IMR-90 (cell line): Measurements from ENCODE around the gene KRTAP10-10. TPM values are rescaled to one million over a fixed set of nuclear protein-coding genes. Genes with fewer than 3 reads are reported as not detected.

Experiments
- ATAC-seq: fragments of 200-7000 bp; cut with Tn5 transposase; 2 replicates; pipeline ENCODE4 v1.9.1; 2020; ENCODE audit warnings: low read depth, mild to moderate bottlenecking, moderate library complexity
- BruUV-seq: library from RNA; stranded (reverse); fragments of 400-500 nt; replicated peaks from 2 replicates; lab custom pipeline; 2021; lab: Mats Ljungman, UMichigan
- CTCF ChIA-PET: fragments of 300-600 bp; formaldehyde crosslinking; extraction: SDS; loops from one replicate; lab custom pipeline; 2021; ENCODE audit warnings: antibody characterized with exemption; lab: Yijun Ruan, JAX
- POLR2A ChIA-PET: fragments of 300-600 bp; sonication (Branson Sonifier 250); formaldehyde crosslinking; loops from one replicate; lab custom pipeline; 2022; ENCODE audit warnings: antibody characterized with exemption; ENCODE audit not compliant: unreplicated experiment; lab: Charles Lee
- DNase-seq: peaks from one replicate; pipeline ENCODE4 v3.0.0; 2013
- H2AFZ ChIP-seq: replicated peaks from 2 replicates; pipeline ENCODE3; 2013; ENCODE audit warnings: low read length, mild to moderate bottlenecking; ENCODE audit not compliant: poor library complexity
- H2AK5ac ChIP-seq: 2 replicates; pipeline ENCODE4 v1.6.1; 2013; ENCODE audit warnings: low read depth, low read length, inconsistent platforms
- H2AK9ac ChIP-seq: replicated peaks from 2 replicates; pipeline ENCODE3; 2013; ENCODE audit warnings: mild to moderate bottlenecking, low read depth, low read length, moderate library complexity; ENCODE audit not compliant: poor library complexity
- H2BK120ac ChIP-seq: 2 replicates; pipeline ENCODE4 v1.6.1; 2013; ENCODE audit warnings: low read depth, low read length, inconsistent platforms
- H2BK15ac ChIP-seq: 3 replicates; pipeline ENCODE4 v1.6.1; 2013; ENCODE audit warnings: low read depth, low read length, inconsistent platforms
- H2BK20ac ChIP-seq: 2 replicates; pipeline ENCODE4 v1.6.1; 2013; ENCODE audit warnings: low read depth, mild to moderate bottlenecking, inconsistent platforms, low read length, moderate library complexity
- H2BK5ac ChIP-seq: 2 replicates; pipeline ENCODE4 v1.6.1; 2013; ENCODE audit warnings: mild to moderate bottlenecking, low read depth, low read length, inconsistent platforms; ENCODE audit not compliant: poor library complexity, severe bottlenecking
- H3K14ac ChIP-seq: replicated peaks from 2 replicates; pipeline ENCODE4 v1.6.1; 2013; ENCODE audit warnings: low read depth, low read length, inconsistent platforms
- H3K18ac ChIP-seq: 2 replicates; pipeline ENCODE4 v1.6.1; 2013; ENCODE audit warnings: low read depth, low read length, control low read depth
- H3K23ac ChIP-seq: 2 replicates; pipeline ENCODE4 v1.6.1; 2013; ENCODE audit warnings: low read depth, low read length, inconsistent platforms
- H3K27ac ChIP-seq: 2 replicates; pipeline ENCODE4 v1.5.1; 2013; ENCODE audit warnings: mild to moderate bottlenecking, control low read depth, low read length; ENCODE audit not compliant: insufficient read depth
- H3K27me3 ChIP-seq: 2 replicates; pipeline ENCODE4 v1.6.1; 2013; ENCODE audit warnings: low read length; ENCODE audit not compliant: control insufficient read depth, insufficient read depth
- H3K36me3 ChIP-seq: 2 replicates; pipeline ENCODE4 v1.6.1; 2013; ENCODE audit warnings: low read length, mixed read lengths; ENCODE audit not compliant: control insufficient read depth, insufficient read depth
- H3K4ac ChIP-seq: 2 replicates; pipeline ENCODE4 v1.6.1; 2013; ENCODE audit warnings: low read depth, low read length, inconsistent platforms
- H3K4me1 ChIP-seq: 2 replicates; pipeline ENCODE4 v1.6.1; 2013; ENCODE audit warnings: low read length, mixed read lengths; ENCODE audit not compliant: control insufficient read depth, insufficient read depth
- H3K4me2 ChIP-seq: 2 replicates; pipeline ENCODE4 v1.6.1; 2013; ENCODE audit warnings: low read depth, mild to moderate bottlenecking, control low read depth, low read length, moderate library complexity
- H3K4me3 ChIP-seq: 2 replicates; pipeline ENCODE4 v1.5.1; 2013; ENCODE audit warnings: low read depth, mild to moderate bottlenecking, control low read depth, low read length, moderate library complexity; ENCODE audit not compliant: insufficient read depth
- H3K56ac ChIP-seq: 2 replicates; pipeline ENCODE4 v1.6.1; 2013; ENCODE audit warnings: low read length, inconsistent platforms; ENCODE audit not compliant: insufficient read depth; ENCODE audit errors: extremely low read depth
- H3K79me1 ChIP-seq, 2 experiments: 2 replicates each; pipeline ENCODE4 v1.6.1; 2013; ENCODE audit warnings: low read length in 2 of 2, inconsistent platforms in 1 of 2, low read depth in 1 of 2
- H3K9ac ChIP-seq: 2 replicates; pipeline ENCODE4 v1.6.1; 2013; ENCODE audit warnings: low read depth, low read length, control low read depth
- H3K9me1 ChIP-seq: 2 replicates; pipeline ENCODE4 v1.6.1; 2013; ENCODE audit warnings: low read length, inconsistent platforms; ENCODE audit not compliant: insufficient read depth
- H3K9me3 ChIP-seq: 2 replicates; pipeline ENCODE4 v1.6.1; 2013; ENCODE audit warnings: low read length; ENCODE audit not compliant: control insufficient read depth, insufficient read depth
- H4K20me1 ChIP-seq: 2 replicates; pipeline ENCODE4 v1.6.1; 2013; ENCODE audit warnings: low read length, inconsistent platforms; ENCODE audit not compliant: insufficient read depth
- H4K5ac ChIP-seq: 2 replicates; pipeline ENCODE4 v1.6.1; 2013; ENCODE audit warnings: mild to moderate bottlenecking, low read depth, low read length, control low read depth
- H4K8ac ChIP-seq, 2 experiments: 2 replicates each; pipeline ENCODE4 v1.6.1; 2013; ENCODE audit warnings: low read depth in 2 of 2, low read length in 2 of 2, control low read depth in 1 of 2, inconsistent platforms in 1 of 2
- H4K91ac ChIP-seq: 2 replicates; pipeline ENCODE4 v1.6.1; 2013; ENCODE audit warnings: low read depth, low read length, inconsistent platforms; ENCODE audit not compliant: insufficient read depth
- BHLHE40 ChIP-seq: fragments of 150-350 bp; IDR thresholded peaks from 2 replicates; pipeline ENCODE4 v1.6.1; 2016; ENCODE audit warnings: mild to moderate bottlenecking, low read depth, low read length
- CHD1 ChIP-seq: IDR thresholded peaks from 2 replicates; pipeline ENCODE4 v1.6.1; 2012; ENCODE audit warnings: low read depth, low read length, improper control_type of control experiment
- ELK1 ChIP-seq: fragments of 150-350 bp; IDR thresholded peaks from 2 replicates; pipeline ENCODE4 v1.6.1; 2016; ENCODE audit warnings: low read depth, mild to moderate bottlenecking, low read length, moderate library complexity, borderline replicate concordance
- MAZ ChIP-seq: IDR thresholded peaks from 2 replicates; pipeline ENCODE4 v1.6.1; 2012; ENCODE audit warnings: low read depth, mild to moderate bottlenecking, low read length, improper control_type of control experiment, moderate library complexity, borderline replicate concordance
- MXI1 ChIP-seq: IDR thresholded peaks from 2 replicates; pipeline ENCODE4 v1.6.1; 2012; ENCODE audit warnings: low read depth, mild to moderate bottlenecking, low read length, moderate library complexity, borderline replicate concordance
- NFE2L2 ChIP-seq: fragments of 150-350 bp; IDR thresholded peaks from 2 replicates; pipeline ENCODE4 v1.6.1; 2016; ENCODE audit warnings: low read depth, mild to moderate bottlenecking, low read length
- POLR2A ChIP-seq: IDR thresholded peaks from 2 replicates; pipeline ENCODE4 v1.6.1; 2012; ENCODE audit warnings: mild to moderate bottlenecking, low read depth, low read length
- SMC3 ChIP-seq: fragments of 150-350 bp; IDR thresholded peaks from 2 replicates; pipeline ENCODE4 v1.6.1; 2016; ENCODE audit warnings: low read depth, mild to moderate bottlenecking, antibody characterized with exemption, low read length, moderate library complexity
- WGBS, 2 experiments: methylation state at CpG; one replicate each; pipeline versions ENCODE4 v1.1.5 to v1.1.7; 2013; ENCODE audit warnings: missing lambda C conversion rate in 2 of 2; ENCODE audit not compliant: insufficient read length in 1 of 2; ENCODE audit errors: extremely low coverage in 2 of 2; 5-methylcytosine and 5-hydroxymethylcytosine counted together
- dilution Hi-C: fragments of 300-500 bp; cut with HindIII; formaldehyde crosslinking; loops from one replicate; pipeline ENCODE4 v1.14.3; 2018; ENCODE audit warnings: low sequenced_read_pairs; ENCODE audit not compliant: unreplicated experiment
- in situ Hi-C: fragments of 300-500 bp; cut with MboI; formaldehyde crosslinking; loops from 3 replicates; pipeline ENCODE4 v1.14.3; 2019; ENCODE audit warnings: low sequenced_read_pairs, inconsistent platforms, mixed read lengths
- intact Hi-C: fragments of 100-400 bp; cut with micrococcal nuclease; formaldehyde crosslinking; loops from 2 replicates; pipeline ENCODE4 v1.10.0; 2022
- polyA plus RNA-seq, 3 experiments: library from polyadenylated mRNA; depleted of rRNA; stranded (reverse); fragments of >200 nt; gene quantifications; 2 replicates each; pipeline ENCODE4 v1.2.3, GENCODE V29; 2012; ENCODE audit warnings: low replicate concordance in 1 of 3
- total RNA-seq: library from RNA; depleted of rRNA; stranded (reverse); fragments of >200 nt; gene quantifications from 2 replicates; pipeline ENCODE4 v1.2.3, GENCODE V29; 2012

KRTAP10-10 gene
- total and polyA plus RNA-seq, 2 of the 4 experiments (the other 2 are of a cell fraction), result not detected

GRCh38 chr21:44599264-44600029 lies 37.7 kb upstream of the KRTAP10-10 start:
- H2AK5ac ChIP-seq, result no peak overlapping the region
- no peak overlapping the region for H2BK20ac ChIP-seq
- intact Hi-C loops (no loop called here), in situ Hi-C loops (no loop called here), dilution Hi-C loops (no loop called here)
- ChIA-PET POLR2A (no interaction called here), CTCF (no interaction called here)
- H3K56ac ChIP-seq, result no peak overlapping the region
- no peak overlapping the region for H4K5ac ChIP-seq
- no peaks in the 10 kb centered on the region for H3K36me3 ChIP-seq
- H3K4me1 ChIP-seq, result no peaks in the 10 kb centered on the region
- 40% methylated on average over 1 of the region's 8 CpGs; no CpG with 5 or more reads in 1 of the 2 experiments for WGBS, 2 experiments
- no peak overlapping the region for H2AK9ac ChIP-seq
- H3K9me1 ChIP-seq, result no peaks in the 10 kb centered on the region
- no peak overlapping the region for H4K91ac ChIP-seq
- ATAC-seq (no peak), DNase-seq (no peak)
- peaks cover 4% of the 10 kb centered on the region for H3K27me3 ChIP-seq
- no peak overlapping the region for H3K14ac ChIP-seq
- no TSS peak for BruUV-seq
- H2AFZ ChIP-seq, result no peak overlapping the region
- no peak overlapping the region for H3K18ac ChIP-seq
- H3K4ac ChIP-seq, result no peak overlapping the region
- H3K23ac ChIP-seq, result no peak overlapping the region
- no peaks in the 10 kb centered on the region for H4K20me1 ChIP-seq
- H3K4me2 ChIP-seq, result no peak overlapping the region
- H3K27ac ChIP-seq, result no peak overlapping the region
- H2BK5ac ChIP-seq, result no peak overlapping the region
- TF ChIP-seq CHD1 (no peak), BHLHE40 (no peak), NFE2L2 (no peak), POLR2A (no peak), SMC3 (no peak), MXI1 (no peak), MAZ (no peak), ELK1 (no peak)
- H3K9ac ChIP-seq, result no peak overlapping the region
- H3K9me3 ChIP-seq, result no peaks in the 10 kb centered on the region
- no peaks in the 10 kb centered on the region for H3K79me1 ChIP-seq
- H4K8ac ChIP-seq, result no peak overlapping the region
- H2BK15ac ChIP-seq, result no peak overlapping the region
- no peak overlapping the region for H3K4me3 ChIP-seq
- H2BK120ac ChIP-seq, result no peak overlapping the region
